GM18505 (cell line): Measurements from ENCODE around the gene ACP7.
"Not testable (repeated sequence)": the region's sequence is repeated elsewhere in the genome, so short reads cannot be mapped to it uniquely, and the experiment has no call there.

Source experiments
- ATAC-seq: cut with Tn5 transposase; IDR thresholded peaks from one replicate; pipeline ENCODE4 v1.9.1; 2021; ENCODE audit not compliant: unreplicated experiment
- POLR2A ChIP-seq: IDR thresholded peaks from 4 replicates; pipeline ENCODE4 v1.6.1; 2011; ENCODE audit warnings: borderline replicate concordance; ENCODE audit not compliant: insufficient read depth, insufficient read length; ENCODE audit errors: extremely low read depth

The ACP7 gene

DNA sequence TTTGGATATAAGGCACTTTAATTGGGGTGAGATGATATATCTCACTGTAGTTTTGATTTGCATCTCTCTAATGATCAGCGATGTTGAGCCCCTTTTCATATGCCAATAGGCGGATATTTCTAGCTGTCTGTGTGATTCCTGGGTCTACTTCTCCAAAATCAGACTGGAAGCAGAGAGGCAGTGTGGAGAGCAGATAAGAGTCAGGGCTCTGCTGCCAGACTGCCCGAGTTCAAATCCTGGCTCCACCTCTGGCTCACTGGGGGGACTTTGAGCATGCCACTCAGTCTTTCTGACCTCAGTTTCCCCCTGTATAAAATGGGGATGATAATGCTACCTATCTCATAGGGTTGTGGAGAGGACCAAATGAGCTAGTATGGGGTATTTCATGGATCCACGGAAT, 24.0 kb upstream of the ACP7 start:
- ATAC-seq = no peak
- TF ChIP-seq POLR2A = no peak

DNA sequence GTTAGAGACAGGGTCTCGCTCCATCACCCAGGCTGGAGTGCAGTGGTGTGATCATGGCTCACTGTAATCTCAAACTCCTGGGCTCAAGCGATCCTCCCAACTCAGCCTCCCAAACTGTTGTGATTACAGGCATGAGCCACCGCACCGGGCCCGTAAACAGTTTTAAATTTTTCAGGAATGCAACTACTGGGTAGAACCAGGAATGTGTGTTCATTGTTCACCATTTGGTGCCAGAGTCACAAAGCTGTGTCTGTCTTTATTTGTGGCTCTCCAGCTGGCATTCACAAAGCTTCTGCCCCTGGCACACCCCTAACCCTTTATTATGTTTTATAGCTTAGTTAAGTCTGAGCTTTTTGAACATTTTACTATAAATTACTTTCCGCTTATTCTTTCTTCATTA, 19.8 kb upstream of the ACP7 start:
- no peak for TF ChIP-seq POLR2A
- no peak for ATAC-seq

DNA sequence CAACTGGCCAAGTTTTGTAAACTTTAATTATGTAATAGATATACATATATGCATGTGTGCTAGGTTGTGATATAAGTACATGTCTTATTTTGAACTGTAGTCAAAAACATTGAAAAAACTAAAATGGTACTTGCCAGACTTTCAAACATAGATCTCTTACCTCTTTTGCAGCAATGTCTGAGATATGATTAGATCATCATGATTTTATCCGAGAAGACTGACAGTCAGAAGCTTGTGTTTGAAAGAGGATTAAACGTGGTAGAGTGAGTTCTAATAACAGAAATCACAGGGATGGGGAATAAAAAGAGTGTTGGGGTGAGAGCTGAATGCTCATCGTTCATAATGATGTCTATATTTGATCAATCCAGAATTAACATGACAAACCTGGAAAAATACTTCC, 18.2 kb upstream of the ACP7 start:
- ATAC-seq = no peak
- no peak for TF ChIP-seq POLR2A

DNA sequence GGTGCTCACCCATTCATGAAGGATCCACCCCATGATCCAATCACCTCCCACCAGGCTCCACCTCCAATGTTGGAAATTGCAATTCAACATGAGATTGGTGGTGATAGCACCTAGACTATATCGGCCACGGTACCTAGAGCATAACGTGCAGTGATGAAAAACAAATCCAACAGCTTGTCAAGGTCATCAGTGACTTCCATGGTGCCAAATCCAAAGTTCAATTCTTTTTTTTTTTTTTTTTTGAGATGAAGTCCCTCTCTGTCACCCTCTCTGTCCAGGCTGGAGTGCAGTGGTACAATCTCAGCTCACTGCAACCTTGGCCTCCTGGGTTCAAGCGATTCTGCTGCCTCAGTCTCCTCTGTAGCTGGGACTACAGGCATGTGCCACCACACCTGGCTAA, 17.1 kb upstream of the ACP7 start:
- TF ChIP-seq POLR2A = no peak
- no peak for ATAC-seq

DNA sequence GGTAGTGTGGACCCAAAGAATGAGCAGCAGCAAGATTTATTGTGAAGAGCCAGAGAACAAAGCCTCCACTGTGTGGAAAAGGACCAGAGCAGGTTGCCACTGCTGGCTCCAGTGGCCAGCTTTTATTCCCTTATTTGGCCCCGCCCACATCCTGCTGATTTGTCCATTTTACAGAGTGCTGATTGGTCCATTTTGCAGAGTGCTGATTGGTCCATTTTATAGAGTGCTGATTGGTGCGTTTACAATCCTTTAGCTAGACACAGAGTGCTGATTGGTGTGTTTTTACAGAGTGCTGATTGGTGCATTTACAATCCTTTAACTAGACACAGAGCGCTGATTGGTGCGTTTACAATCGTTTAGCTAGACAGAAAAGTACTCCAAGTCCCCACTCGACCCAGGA, 15.9 kb upstream of the ACP7 start:
- ATAC-seq = not testable (repeated sequence)

DNA sequence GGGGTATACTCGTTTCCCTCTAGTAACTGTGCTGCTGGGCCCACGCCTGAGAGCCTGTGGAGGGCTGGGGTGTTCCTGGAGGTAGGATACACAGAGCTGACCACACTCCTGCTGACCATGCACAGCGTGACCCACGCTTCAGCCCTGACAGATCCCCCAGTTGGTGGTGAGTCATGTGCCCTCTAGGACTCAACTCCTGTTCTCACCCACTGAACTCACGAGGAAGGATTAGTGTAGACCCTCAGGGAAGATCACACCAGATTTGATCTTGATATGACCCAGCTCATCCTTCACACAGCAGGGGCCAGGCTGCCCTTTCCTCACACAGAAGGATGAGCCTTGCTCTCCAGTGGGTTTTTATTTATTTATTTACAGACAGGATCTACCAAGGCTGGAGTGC, 13.3 kb upstream of the ACP7 start:
- no peak for ATAC-seq
- no peak for TF ChIP-seq POLR2A

DNA sequence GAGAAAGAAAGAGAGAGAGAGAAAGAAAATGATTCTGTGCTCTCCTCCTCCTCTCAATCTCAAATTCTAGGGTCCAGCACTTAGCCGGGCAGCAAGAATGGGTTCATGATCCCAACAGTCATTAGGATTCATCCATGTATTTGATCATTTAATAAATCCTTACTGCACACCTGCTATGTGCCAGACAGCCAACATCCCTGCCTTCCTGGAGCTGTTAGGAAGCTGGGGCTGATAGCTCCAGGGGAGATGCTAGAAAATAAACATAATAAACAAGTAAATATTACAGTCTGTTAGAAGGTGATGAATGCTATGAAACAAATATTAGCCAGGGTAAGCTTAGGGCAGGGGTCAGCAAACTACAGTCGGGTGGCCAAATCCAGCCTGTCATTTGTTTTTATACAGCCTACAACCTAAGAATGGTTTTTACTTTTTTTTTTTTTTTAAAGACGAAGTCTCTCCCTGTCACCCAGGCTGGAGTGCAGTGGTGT, 9.9 kb upstream of the ACP7 start:
- no peak for ATAC-seq
- TF ChIP-seq POLR2A = no peak

DNA sequence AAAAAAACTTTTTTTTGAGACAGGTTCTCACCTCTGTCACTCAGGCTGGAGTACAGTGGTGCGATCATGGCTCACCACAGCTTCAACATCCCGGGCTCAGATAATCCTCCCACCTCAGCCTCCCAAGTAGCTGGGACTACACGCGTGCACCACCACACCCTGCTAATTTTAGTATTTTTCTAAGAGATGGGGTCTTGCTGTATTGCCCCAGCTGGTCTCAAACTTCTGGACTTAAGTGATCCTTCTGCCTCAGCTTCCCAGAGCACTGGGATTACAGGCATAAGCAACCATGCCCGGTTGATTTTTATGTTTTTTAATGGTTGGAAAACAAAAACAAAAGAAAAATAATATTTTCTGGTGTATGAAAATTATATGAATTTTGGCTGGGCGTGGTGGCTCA, 9.2 kb upstream of the ACP7 start:
- TF ChIP-seq POLR2A = no peak
- ATAC-seq = no peak

DNA sequence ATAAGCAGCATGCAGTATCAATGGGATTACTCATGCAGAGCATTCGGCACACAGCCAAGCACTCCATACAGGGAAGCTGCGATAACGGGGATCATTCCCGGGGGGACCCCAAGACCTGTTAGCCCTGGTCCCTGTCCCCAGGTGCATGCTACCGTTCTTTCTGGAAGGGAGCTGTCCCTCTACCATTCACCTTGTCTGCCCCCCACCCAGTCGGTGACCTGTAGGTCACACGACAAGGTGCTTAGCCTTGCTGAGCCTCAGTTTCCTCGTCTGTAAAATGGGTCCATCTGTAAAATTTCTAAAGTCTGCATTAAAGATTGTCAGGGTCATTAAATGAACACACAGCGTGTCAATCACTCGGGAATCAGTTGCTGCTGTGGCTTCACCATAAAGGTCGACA, 6.8 kb upstream of the ACP7 start:
- TF ChIP-seq POLR2A = no peak
- no peak for ATAC-seq

DNA sequence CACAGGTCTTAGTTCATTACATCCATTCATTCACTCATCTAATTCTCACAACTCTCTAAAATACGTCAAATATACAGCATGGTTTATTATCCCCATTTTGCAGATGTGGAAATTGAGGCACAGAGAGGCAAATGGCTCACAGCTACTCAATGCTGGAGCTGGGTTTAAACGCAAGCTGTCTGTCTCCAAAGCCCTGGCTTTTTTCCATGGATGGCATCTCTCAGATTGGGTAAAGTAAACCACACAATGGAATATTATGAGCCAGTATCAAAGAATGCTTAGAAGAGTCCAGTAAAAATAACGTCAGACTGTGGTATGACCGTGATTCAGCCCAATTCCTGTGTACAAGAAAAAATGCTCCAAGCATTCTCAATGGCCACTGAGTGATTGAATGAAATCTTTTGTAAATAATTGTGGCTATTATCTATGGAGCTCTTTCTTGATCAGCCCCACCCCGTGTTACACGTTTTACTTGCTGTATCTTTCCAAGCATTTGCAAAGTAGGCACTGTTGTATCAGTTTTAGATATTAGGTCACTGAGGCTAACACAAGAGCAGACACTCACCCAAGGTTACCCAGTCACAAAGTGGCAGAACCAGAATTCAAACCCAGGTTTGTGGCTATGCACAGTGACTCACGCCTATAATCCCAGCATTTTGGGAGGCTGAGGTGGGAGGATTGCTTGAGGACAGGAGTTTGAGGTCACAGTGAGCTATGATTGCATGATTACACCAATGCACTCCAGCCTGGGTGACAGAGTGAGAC, 5.5 kb upstream of the ACP7 start:
- no peak for ATAC-seq
- TF ChIP-seq POLR2A = no peak

DNA sequence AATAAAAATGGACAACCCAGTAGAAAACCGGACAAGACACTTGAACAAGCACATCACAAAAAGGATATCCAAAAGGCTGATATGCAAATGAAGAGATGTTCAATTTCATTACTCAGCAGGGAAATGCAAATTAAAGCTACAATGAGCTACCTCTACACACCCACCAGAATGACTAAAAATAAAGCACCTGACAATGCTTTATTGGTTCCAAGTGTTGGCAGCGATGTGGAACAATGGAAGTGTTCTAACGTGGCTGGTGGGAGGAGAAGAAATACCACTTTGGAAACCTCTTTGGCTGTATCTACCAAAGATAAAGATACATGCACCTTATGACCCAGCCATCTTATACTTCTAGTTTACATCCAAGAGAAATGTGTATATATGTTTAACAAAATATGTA, 3.7 kb upstream of the ACP7 start:
- no peak for ATAC-seq
- TF ChIP-seq POLR2A = no peak

DNA sequence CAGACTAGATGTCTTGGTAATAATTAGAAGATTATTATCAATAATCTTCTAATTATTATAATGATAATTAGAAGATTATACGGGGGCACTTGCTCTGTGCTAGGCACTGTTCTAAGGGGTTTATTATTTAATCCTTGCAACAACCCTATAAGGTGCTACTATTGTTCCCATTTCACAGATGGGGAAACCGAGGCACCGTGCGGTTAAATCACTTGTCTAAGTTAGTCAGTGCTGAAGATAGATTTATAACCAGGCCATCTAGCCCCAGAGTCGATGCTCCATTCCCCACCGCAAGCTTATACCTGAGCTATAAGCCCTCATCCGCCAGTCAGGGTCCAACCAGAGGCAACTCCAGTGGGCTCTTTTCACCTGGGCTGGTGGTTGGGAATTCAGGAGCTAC, 2.0 kb upstream of the ACP7 start:
- TF ChIP-seq POLR2A = no peak
- ATAC-seq = no peak

DNA sequence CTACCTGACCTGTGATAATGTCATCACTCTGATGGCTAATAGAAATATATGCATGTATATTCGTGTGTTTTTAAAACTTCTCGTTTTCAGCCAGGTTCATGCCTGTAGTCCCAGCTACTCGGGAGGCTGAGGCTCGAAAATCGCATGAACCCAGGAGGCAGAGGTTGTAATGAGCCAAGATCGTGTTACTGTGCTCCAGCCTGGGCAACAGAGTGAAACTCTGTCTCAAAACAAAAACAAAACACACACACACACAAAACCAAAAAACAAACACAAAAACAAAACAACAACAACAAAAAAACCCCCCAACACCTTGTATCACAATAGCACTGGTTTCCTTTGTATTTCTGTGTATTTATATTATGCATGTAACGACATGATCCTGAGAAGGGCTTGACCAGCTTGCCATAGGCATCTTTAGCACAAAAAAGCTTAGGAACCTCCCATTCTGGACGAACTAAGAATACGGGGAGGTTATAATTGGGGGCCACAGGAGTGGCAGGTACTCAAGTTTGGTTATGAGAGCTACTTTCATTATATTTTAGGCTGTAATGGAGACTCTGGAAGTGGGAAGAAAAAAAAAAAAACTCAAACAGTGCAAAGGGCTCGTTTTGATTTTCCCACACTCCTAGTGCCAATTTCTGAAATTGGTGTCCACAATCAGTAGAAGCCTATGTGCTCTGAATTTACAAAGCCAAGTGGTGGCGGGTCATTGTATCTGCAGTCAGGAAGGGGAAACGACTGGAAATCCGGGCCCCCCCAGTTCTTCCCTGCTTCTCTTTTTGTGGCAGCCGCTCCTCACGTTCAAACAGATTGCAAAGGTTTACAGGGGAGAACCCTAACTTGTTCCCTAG, 1.2 kb upstream of the ACP7 start:
- no peak for ATAC-seq
- no peak for TF ChIP-seq POLR2A

DNA sequence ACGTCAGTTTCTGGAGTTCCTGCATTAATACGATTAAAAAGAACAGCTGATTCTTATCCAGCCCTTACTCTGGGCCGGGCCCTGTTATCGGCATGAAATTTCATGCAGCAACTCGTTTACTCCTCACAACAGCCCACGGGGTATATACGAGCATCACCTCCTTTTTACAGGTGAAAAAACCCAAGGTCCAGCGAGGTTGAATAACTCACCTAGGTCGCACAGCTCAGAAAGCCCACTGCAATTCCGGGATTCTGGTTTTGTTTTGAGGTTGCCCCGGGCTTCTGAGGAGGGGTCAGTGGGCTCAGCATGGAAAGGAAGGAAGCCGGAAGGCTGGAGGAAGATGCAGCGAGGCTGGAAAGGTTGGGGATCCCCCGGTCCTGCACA, 577 bp upstream of the ACP7 start:
- ATAC-seq = no peak
- TF ChIP-seq POLR2A = no peak
